Measurements from ENCODE around the gene MISP.

MISP gene

GRCh38 chr19:800360-801029 lies 49.6 kb downstream of the MISP start:
- no peak for DNase-seq

- DNase-seq: no peak
Observed at GRCh38 chr19:801030-801860, 50.3 kb downstream of the MISP start.

- DNase-seq: no peak
Observed at GRCh38 chr19:801861-802497, 51.1 kb downstream of the MISP start.

GRCh38 chr19:802498-803098 lies 51.7 kb downstream of the MISP start:
- DNase-seq: no peak

GRCh38 chr19:803099-803561 lies 52.2 kb downstream of the MISP start:
- DNase-seq: no peak

GRCh38 chr19:803686-804418 lies 52.9 kb downstream of the MISP start:
- DNase-seq: no peak

GRCh38 chr19:804419-805165 lies 53.7 kb downstream of the MISP start:
- no peak for DNase-seq

- no peak for DNase-seq
Observed at GRCh38 chr19:805166-805551, 54.2 kb downstream of the MISP start.

- no peak for DNase-seq
Observed at GRCh38 chr19:805600-806550, 55.0 kb downstream of the MISP start.

GRCh38 chr19:806815-807421 lies 56.0 kb downstream of the MISP start:
- no peak for DNase-seq

- no peak for DNase-seq
Observed at GRCh38 chr19:807627-808422, 56.9 kb downstream of the MISP start.

- no peak for DNase-seq
Observed at GRCh38 chr19:808423-808775, 57.5 kb downstream of the MISP start.

- DNase-seq: no peak
Observed at GRCh38 chr19:810077-810855, 59.4 kb downstream of the MISP start.

- DNase-seq: no peak
Observed at GRCh38 chr19:810883-811489, 60.1 kb downstream of the MISP start.

- DNase-seq: no peak
Observed at GRCh38 chr19:811506-812048, 60.7 kb downstream of the MISP start.

GRCh38 chr19:812049-812746 lies 61.3 kb downstream of the MISP start:
- DNase-seq: no peak

- no peak for DNase-seq
Observed at GRCh38 chr19:812747-813218, 61.9 kb downstream of the MISP start.

All from NCI-H1105 treated with DMSO at 0.1 percent for 48 hours (cell line).